K562 (cell line): ENCODE measurements around the gene DUXB. TPM values are rescaled to one million over a fixed set of nuclear protein-coding genes. Genes with fewer than 3 reads are reported as not detected.

Experiments
- ATAC-seq: fragments of 200-7000 bp; cut with Tn5 transposase; 3 replicates; pipeline ENCODE4 v1.9.1; 2020; ENCODE audit warnings: moderate library complexity
- BruUV-seq: library from RNA; stranded (reverse); fragments of 400-500 nt; replicated peaks from 2 replicates; lab custom pipeline; 2021; lab: Mats Ljungman, UMichigan
- CTCF ChIA-PET: fragments of 300-600 bp; formaldehyde crosslinking; extraction: SDS; loops from one replicate; lab custom pipeline; 2021; ENCODE audit warnings: low intra/inter-chr PET ratio; lab: Yijun Ruan, JAX
- POLR2A ChIA-PET: fragments of 300-600, 350-650 bp; sonication (Branson Sonifier 250); formaldehyde crosslinking; extraction: SDS; loops from one replicate; lab custom pipeline; 2021; ENCODE audit warnings: antibody characterized with exemption, inconsistent platforms; lab: Yijun Ruan, JAX
- DNase-seq, 4 experiments: peaks; one replicate each; pipeline versions ENCODE4 v3.0.0 to v3.0.0-alpha.2; 2011 to 2018; ENCODE audit warnings: low spot score in 3 of 4, mixed read lengths in 3 of 4; ENCODE audit errors: extremely low read depth in 1 of 4
- FAIRE-seq: peaks from 2 replicates; lab custom pipeline; 2011; peaks lifted over from hg19 to GRCh38; lab: Jason Lieb, UNC
- H2AFZ ChIP-seq: 2 replicates; pipeline ENCODE4 v1.6.0; 2011; ENCODE audit warnings: low read depth, low read length, control low read depth, inconsistent platforms
- H3K27ac ChIP-seq: fragments of 200-600 bp; 3 replicates; pipeline ENCODE4 v1.8.0; 2011; ENCODE audit warnings: low read depth, mild to moderate bottlenecking, control low read depth, inconsistent platforms, low read length, moderate library complexity, mixed read lengths; ENCODE audit errors: extremely low read depth
- H3K27me3 ChIP-seq, 2 experiments: fragments of 300-600 bp in 1 of 2; 2 replicates in 1 of 2; 3 replicates in 1 of 2; pipeline versions ENCODE4 v1.6.0 to v1.8.0; 2011; ENCODE audit warnings: inconsistent platforms in 2 of 2, low read length in 2 of 2, mild to moderate bottlenecking in 1 of 2, mixed read lengths in 1 of 2, moderate library complexity in 1 of 2; ENCODE audit not compliant: control insufficient read depth in 2 of 2, insufficient read depth in 2 of 2
- H3K36me3 ChIP-seq: fragments of 300-600 bp; 3 replicates; pipeline ENCODE4 v1.8.0; 2011; ENCODE audit warnings: mild to moderate bottlenecking, low read length, inconsistent platforms; ENCODE audit not compliant: control insufficient read depth, insufficient read depth
- H3K4me1 ChIP-seq, 2 experiments: fragments of 200-600 bp in 1 of 2; replicated peaks in 1 of 2; 2 replicates in 1 of 2; 3 replicates in 1 of 2; pipeline versions ENCODE4 v1.5.1 to v1.8.0; 2011; ENCODE audit warnings: inconsistent platforms in 2 of 2, low read length in 2 of 2, mild to moderate bottlenecking in 1 of 2, mixed read lengths in 1 of 2, moderate library complexity in 1 of 2; ENCODE audit not compliant: control insufficient read depth in 2 of 2, insufficient read depth in 2 of 2
- H3K4me2 ChIP-seq: 2 replicates; pipeline ENCODE4 v1.6.1; 2011; ENCODE audit warnings: low read length, control low read depth, inconsistent platforms, mixed read lengths; ENCODE audit not compliant: insufficient read depth
- H3K4me3 ChIP-seq: fragments of 200-600 bp; sonication (generic), shearing (Covaris generic); 2 replicates; pipeline ENCODE4 v1.5.1; 2016; ENCODE audit warnings: control low read depth, inconsistent platforms
- H3K79me2 ChIP-seq: fragments of 200-600 bp; 3 replicates; pipeline ENCODE4 v1.8.0; 2011; ENCODE audit warnings: low read length, inconsistent platforms; ENCODE audit not compliant: control insufficient read depth, insufficient read depth
- H3K9ac ChIP-seq, 2 experiments: 2 replicates each; pipeline versions ENCODE4 v1.6.0 to v1.6.1; 2011; ENCODE audit warnings: low read depth in 2 of 2, low read length in 2 of 2, control low read depth in 1 of 2, inconsistent platforms in 1 of 2, mild to moderate bottlenecking in 1 of 2, mixed read lengths in 1 of 2; ENCODE audit not compliant: insufficient read depth in 1 of 2
- H3K9me1 ChIP-seq: one replicate; pipeline ENCODE4 v1.6.0; 2011; ENCODE audit warnings: inconsistent platforms, mild to moderate bottlenecking, low read length, moderate library complexity; ENCODE audit not compliant: control insufficient read depth, insufficient read depth
- H3K9me3 ChIP-seq: replicated peaks from 2 replicates; pipeline ENCODE4 v1.5.1; 2011; ENCODE audit warnings: low read depth, low read length, inconsistent platforms; ENCODE audit not compliant: control insufficient read depth, insufficient read depth
- H4K20me1 ChIP-seq: replicated peaks from 2 replicates; pipeline ENCODE4 v1.6.1; 2011; ENCODE audit warnings: low read length, inconsistent platforms, mixed read lengths; ENCODE audit not compliant: control insufficient read depth, insufficient read depth
- CBFA2T2 ChIP-seq: fragments of 450-650 bp; conservative IDR thresholded peaks from 2 replicates; pipeline ENCODE4 v1.6.1; 2017; ENCODE audit warnings: mild to moderate bottlenecking
- CBFA2T3 ChIP-seq: fragments of 450-650 bp; IDR thresholded peaks from 2 replicates; pipeline ENCODE4 v1.6.1; 2017
- CBX1 ChIP-seq: sonication (generic); IDR thresholded peaks from 2 replicates; pipeline ENCODE4 v1.6.1; 2016; ENCODE audit warnings: antibody characterized with exemption, low read depth, mild to moderate bottlenecking
- CBX5 ChIP-seq: IDR thresholded peaks from 2 replicates; pipeline ENCODE4 v1.6.1; 2014; ENCODE audit warnings: low read depth, borderline replicate concordance
- DNMT1 ChIP-seq: fragments of 450-650 bp; IDR thresholded peaks from 2 replicates; pipeline ENCODE4 v1.6.1; 2016; ENCODE audit warnings: antibody characterized with exemption, mild to moderate bottlenecking
- IFI16 ChIP-seq: fragments of 250-450 bp; sonication (Bioruptor Pico); IDR thresholded peaks from 2 replicates; pipeline ENCODE4 v2.1.2; 2022; ENCODE audit warnings: mild to moderate bottlenecking, inconsistent platforms
- IRF1 ChIP-seq: sonication (generic); formaldehyde crosslinking; IDR thresholded peaks from 2 replicates; pipeline ENCODE4 v1.8.0; 2022; ENCODE audit warnings: missing genetic modification reagents, mild to moderate bottlenecking, borderline replicate concordance
- RBFOX2 ChIP-seq: fragments of 200-400 bp; formaldehyde crosslinking; IDR thresholded peaks from 2 replicates; pipeline ENCODE4 v1.6.1; 2017; ENCODE audit warnings: low read depth, mild to moderate bottlenecking, low read length, moderate library complexity
- RBM17 ChIP-seq: fragments of 200-400 bp; formaldehyde crosslinking; IDR thresholded peaks from 2 replicates; pipeline ENCODE4 v1.6.1; 2017; ENCODE audit warnings: low read depth, mild to moderate bottlenecking, low read length, borderline replicate concordance
- ZBTB49 ChIP-seq: sonication (generic); formaldehyde crosslinking; IDR thresholded peaks from 2 replicates; pipeline ENCODE4 v1.8.0; 2022; ENCODE audit warnings: missing genetic modification reagents, mild to moderate bottlenecking, borderline replicate concordance
- ZKSCAN8 ChIP-seq: fragments of 200-800 bp; sonication (Bioruptor generic); IDR thresholded peaks from 2 replicates; pipeline ENCODE4 v1.6.1; 2016; ENCODE audit warnings: missing genetic modification characterization, missing compliant biosample characterization
- ZNF140 ChIP-seq: fragments of 250-450 bp; sonication (Bioruptor Pico); IDR thresholded peaks from 2 replicates; pipeline ENCODE4 v1.8.0; 2021; ENCODE audit warnings: moderate library complexity, mild to moderate bottlenecking, inconsistent platforms
- ZNF592 ChIP-seq: fragments of 450-650 bp; IDR thresholded peaks from 2 replicates; pipeline ENCODE4 v1.6.1; 2017; ENCODE audit warnings: antibody characterized with exemption, mild to moderate bottlenecking
- WGBS: fragments of 100-300 bp; shearing (Covaris generic); methylation state at CpG from one replicate; pipeline ENCODE4 v1.1.6; 2016; ENCODE audit warnings: low coverage, mixed read lengths; ENCODE audit not compliant: insufficient coverage; ENCODE audit errors: missing lambda C conversion rate; 5-methylcytosine and 5-hydroxymethylcytosine counted together
- in situ Hi-C: fragments of 300-500 bp; cut with MboI; formaldehyde crosslinking; loops from 4 replicates; pipeline ENCODE4 v1.15.0; 2018; ENCODE audit warnings: inconsistent platforms, mixed read lengths
- intact Hi-C: fragments of 100-400 bp; cut with micrococcal nuclease; formaldehyde crosslinking; loops from 2 replicates; pipeline ENCODE4 v1.14.2; 2022
- polyA plus RNA-seq, 8 experiments: library from polyadenylated mRNA; depleted of rRNA in 4 of 8; stranded (reverse) in 5 of 8; unstranded in 3 of 8; fragments of >200 nt; fragmentation: Nextera tagmentation in 2 of 8; fragmentation: Illumina TruSeq in 1 of 8; extraction: Ambion mirVana in 2 of 8; extraction: Trizol in 1 of 8; gene quantifications; 2 replicates each; pipeline versions ENCODE4 v1.2.1 to v1.2.3, GENCODE V29; 2011 to 2014; ENCODE audit warnings: inconsistent platforms in 1 of 8, missing spikeins in 1 of 8
- total RNA-seq, 7 experiments: library from RNA; depleted of rRNA in 6 of 7; stranded (reverse); fragments of >200 nt in 6 of 7; fragmentation: Illumina TruSeq in 2 of 7; extraction: Trizol in 2 of 7; gene quantifications; 2 replicates each; pipeline versions ENCODE4 v1.2.1 to v1.2.3, GENCODE V29; 2011 to 2021; ENCODE audit warnings: low replicate concordance in 1 of 7
- TF ChIP-seq, protein P1 (sequence below): IDR thresholded peaks from 2 replicates; pipeline ENCODE4 v1.6.1; 2011; ENCODE audit warnings: borderline replicate concordance, low read depth, mild to moderate bottlenecking, moderate library complexity, low read length; ENCODE audit not compliant: insufficient read depth, poor library complexity, severe bottlenecking

DUXB gene
- total and polyA plus RNA-seq, 9 of the 15 experiments (the other 6 are each of a cell fraction or from before 2014, with no cell fraction given), result not detected

GRCh38 chr16:75727221-75727620, 26.0 kb upstream of the DUXB start:
- Histone ChIP-seq H3K27me3 (peaks cover 0 to 11% of the 10 kb centered on the region in 2 experiments; a peak in 1 of 5 replicates), H3K79me2 (no peaks in the 10 kb centered on the region), H4K20me1 (no peaks in the 10 kb centered on the region), H3K27ac (no peak overlapping the region), H3K9me3 (no peaks in the 10 kb centered on the region), H3K4me3 (no peak overlapping the region), H2AFZ (no peak overlapping the region), H3K4me1 (no peaks in the 10 kb centered on the region), H3K9me1 (no peaks in the 10 kb centered on the region), H3K9ac (no peak overlapping the region), H3K36me3 (no peaks in the 10 kb centered on the region), H3K4me2 (no peak overlapping the region)
- POLR2A ChIA-PET, result no interaction called here
- DNase-seq, result no peak
- ATAC-seq, result no peak
- 2% methylated on average over 3 of the region's 3 CpGs for WGBS
- FAIRE-seq, result no peak
- intact Hi-C loops, result no loop called here
- in situ Hi-C loops, result no loop called here
- no TSS peak for BruUV-seq
- CTCF ChIA-PET, result no interaction called here
- TF ChIP-seq CBX5 (no peak), IRF1 (CRISPR knock-in tag) (no peak), ZNF592 (no peak), ZNF140 (CRISPR knock-in tag) (no peak), CBFA2T3 (no peak), DNMT1 (no peak), RBM17 (no peak), CBFA2T2 (no peak), CBX1 (no peak), ZBTB49 (no peak), ZKSCAN8 (CRISPR knock-in tag) (no peak), IFI16 (CRISPR knock-in tag) (no peak), RBFOX2 (no peak)
- TF ChIP-seq, protein P1, sequence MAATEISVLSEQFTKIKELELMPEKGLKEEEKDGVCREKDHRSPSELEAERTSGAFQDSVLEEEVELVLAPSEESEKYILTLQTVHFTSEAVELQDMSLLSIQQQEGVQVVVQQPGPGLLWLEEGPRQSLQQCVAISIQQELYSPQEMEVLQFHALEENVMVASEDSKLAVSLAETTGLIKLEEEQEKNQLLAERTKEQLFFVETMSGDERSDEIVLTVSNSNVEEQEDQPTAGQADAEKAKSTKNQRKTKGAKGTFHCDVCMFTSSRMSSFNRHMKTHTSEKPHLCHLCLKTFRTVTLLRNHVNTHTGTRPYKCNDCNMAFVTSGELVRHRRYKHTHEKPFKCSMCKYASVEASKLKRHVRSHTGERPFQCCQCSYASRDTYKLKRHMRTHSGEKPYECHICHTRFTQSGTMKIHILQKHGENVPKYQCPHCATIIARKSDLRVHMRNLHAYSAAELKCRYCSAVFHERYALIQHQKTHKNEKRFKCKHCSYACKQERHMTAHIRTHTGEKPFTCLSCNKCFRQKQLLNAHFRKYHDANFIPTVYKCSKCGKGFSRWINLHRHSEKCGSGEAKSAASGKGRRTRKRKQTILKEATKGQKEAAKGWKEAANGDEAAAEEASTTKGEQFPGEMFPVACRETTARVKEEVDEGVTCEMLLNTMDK, result no peak
